Measurements from ENCODE around the gene MAPK12.

The MAPK12 gene

GRCh38 chr22:50285568-50286229 lies 24.2 kb upstream of the MAPK12 start:
- TF ChIP-seq CTCF (IDR thresholded peaks at IDR 0.05; ENCODE audit: low read depth, low read length), result no peak

GRCh38 chr22:50284479-50284878 lies 23.0 kb upstream of the MAPK12 start:
- no peak overlapping the region for H3K4me3 ChIP-seq (ENCODE audit: low read depth, low read length)
- no peak for TF ChIP-seq CTCF (IDR thresholded peaks at IDR 0.05; ENCODE audit: low read depth, low read length)

More at GRCh38 chr22:50285568-50286229, 24.2 kb upstream of the MAPK12 start:
- H3K4me3 ChIP-seq (ENCODE audit: low read depth, low read length), result no peak overlapping the region

- H3K4me3 ChIP-seq (ENCODE audit: low read depth, low read length), result no peak overlapping the region
- no peak for TF ChIP-seq CTCF (IDR thresholded peaks at IDR 0.05; ENCODE audit: low read depth, low read length)
Observed at GRCh38 chr22:50283821-50284220, 22.3 kb upstream of the MAPK12 start.

- no peak overlapping the region for H3K4me3 ChIP-seq (ENCODE audit: low read depth, low read length)
- no peak for TF ChIP-seq CTCF (IDR thresholded peaks at IDR 0.05; ENCODE audit: low read depth, low read length)
Observed at GRCh38 chr22:50282361-50283155, 21.1 kb upstream of the MAPK12 start.

GRCh38 chr22:50281957-50282356 lies 20.5 kb upstream of the MAPK12 start:
- TF ChIP-seq CTCF (IDR thresholded peaks at IDR 0.05; ENCODE audit: low read depth, low read length), result no peak
- no peak overlapping the region for H3K4me3 ChIP-seq (ENCODE audit: low read depth, low read length)

GRCh38 chr22:50281384-50281760 lies 19.9 kb upstream of the MAPK12 start:
- no peak overlapping the region for H3K4me3 ChIP-seq (ENCODE audit: low read depth, low read length)
- no peak for TF ChIP-seq CTCF (IDR thresholded peaks at IDR 0.05; ENCODE audit: low read depth, low read length)

GRCh38 chr22:50280708-50281383 lies 19.4 kb upstream of the MAPK12 start:
- no peak overlapping the region for H3K4me3 ChIP-seq (ENCODE audit: low read depth, low read length)
- no peak for TF ChIP-seq CTCF (IDR thresholded peaks at IDR 0.05; ENCODE audit: low read depth, low read length)
